Measurements from ENCODE around the gene CNDP2.

DNA sequence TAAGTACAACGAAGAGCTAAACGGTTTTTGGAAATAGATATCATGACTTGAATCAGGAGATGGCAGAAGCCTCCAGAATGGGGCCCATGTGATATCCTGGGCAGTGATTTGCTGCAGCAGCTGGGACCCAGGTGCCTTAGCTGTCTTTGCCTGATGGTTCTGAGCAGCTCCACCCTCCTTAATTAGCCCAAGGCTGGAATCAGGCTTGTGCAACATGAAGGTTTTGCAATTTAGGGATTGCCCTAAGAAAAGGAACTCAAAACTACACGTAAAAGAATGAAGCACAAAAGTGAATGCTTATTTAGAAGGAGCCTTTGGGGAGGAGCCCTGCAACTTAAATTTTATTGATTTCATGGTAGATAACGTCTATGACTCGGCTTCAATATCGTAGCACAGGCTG lies 17.3 kb upstream of the CNDP2 start:
- TF ChIP-seq, protein P1, sequence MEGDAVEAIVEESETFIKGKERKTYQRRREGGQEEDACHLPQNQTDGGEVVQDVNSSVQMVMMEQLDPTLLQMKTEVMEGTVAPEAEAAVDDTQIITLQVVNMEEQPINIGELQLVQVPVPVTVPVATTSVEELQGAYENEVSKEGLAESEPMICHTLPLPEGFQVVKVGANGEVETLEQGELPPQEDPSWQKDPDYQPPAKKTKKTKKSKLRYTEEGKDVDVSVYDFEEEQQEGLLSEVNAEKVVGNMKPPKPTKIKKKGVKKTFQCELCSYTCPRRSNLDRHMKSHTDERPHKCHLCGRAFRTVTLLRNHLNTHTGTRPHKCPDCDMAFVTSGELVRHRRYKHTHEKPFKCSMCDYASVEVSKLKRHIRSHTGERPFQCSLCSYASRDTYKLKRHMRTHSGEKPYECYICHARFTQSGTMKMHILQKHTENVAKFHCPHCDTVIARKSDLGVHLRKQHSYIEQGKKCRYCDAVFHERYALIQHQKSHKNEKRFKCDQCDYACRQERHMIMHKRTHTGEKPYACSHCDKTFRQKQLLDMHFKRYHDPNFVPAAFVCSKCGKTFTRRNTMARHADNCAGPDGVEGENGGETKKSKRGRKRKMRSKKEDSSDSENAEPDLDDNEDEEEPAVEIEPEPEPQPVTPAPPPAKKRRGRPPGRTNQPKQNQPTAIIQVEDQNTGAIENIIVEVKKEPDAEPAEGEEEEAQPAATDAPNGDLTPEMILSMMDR (IDR thresholded peaks at IDR 0.05) = no peak
- no peak for TF ChIP-seq POLR2A (IDR thresholded peaks at IDR 0.05; ENCODE audit: low read depth)
- TF ChIP-seq EP300 (IDR thresholded peaks at IDR 0.05) = no peak
- no peak for TF ChIP-seq POLR2AphosphoS5 (IDR thresholded peaks at IDR 0.05)
